GM21526 (cell line): ENCODE measurements around the gene TMEM19.
"Not testable (repeated sequence)": the region's sequence is repeated elsewhere in the genome, so short reads cannot be mapped to it uniquely, and the experiment has no call there.

Source experiments
- ATAC-seq: cut with Tn5 transposase; IDR thresholded peaks from one replicate; pipeline ENCODE4 v1.9.1; 2021; ENCODE audit warnings: moderate library complexity; ENCODE audit not compliant: unreplicated experiment, low FRiP score

TMEM19 gene

DNA sequence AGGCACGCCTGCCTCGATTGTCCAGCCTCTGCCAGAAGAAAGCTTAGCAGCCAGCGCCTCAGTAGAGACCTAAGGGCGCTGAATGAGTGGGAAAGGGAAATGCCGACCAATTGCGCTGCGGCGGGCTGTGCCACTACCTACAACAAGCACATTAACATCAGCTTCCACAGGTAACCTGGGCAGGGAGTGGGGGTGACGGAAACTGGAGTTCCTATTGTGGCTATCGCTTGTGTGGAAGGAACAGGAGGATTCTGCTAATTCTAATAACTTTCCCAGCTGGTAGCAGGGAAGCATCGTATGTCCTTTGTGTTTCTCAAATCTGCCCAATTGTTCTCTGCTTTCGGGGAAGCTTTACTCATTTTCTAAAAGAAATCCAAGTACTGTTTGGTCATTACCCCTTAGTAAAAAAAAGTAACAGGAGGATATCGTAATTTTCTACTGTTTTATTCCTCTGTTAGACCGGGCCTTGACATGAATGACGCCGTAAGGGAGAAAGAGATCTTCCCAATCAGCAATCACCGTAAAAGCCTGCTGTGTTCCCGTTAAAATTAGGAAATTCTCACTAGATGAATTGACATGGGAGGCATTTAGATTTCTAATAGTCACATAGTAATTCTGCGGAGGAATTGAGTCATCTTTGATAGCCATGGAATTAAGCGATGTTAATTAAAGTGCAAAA lies 21.3 kb upstream of the TMEM19 start:
- ATAC-seq, result peak; percentile 15

GRCh38 chr12:71665090-71665463 lies 20.8 kb upstream of the TMEM19 start:
- ATAC-seq, result no peak

DNA sequence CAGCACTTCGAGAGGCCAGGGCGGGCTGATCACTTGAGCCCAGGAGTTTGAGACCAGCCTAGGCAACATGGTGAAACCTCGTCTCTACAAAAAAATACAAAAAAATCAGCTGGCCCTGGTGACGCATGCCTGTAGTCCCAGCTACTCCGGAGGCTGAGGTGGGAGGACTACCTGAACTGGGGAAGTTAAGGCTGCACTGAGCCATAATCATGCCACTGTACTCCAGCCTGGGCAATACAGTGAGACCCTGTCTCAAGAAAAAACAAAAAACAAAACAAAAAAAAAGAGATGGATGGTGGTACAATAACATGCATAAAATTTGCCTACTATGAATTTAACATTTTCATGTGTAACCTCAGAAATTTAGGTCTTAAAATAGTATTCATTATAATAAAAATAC lies 19.6 kb upstream of the TMEM19 start:
- ATAC-seq, result no peak

DNA sequence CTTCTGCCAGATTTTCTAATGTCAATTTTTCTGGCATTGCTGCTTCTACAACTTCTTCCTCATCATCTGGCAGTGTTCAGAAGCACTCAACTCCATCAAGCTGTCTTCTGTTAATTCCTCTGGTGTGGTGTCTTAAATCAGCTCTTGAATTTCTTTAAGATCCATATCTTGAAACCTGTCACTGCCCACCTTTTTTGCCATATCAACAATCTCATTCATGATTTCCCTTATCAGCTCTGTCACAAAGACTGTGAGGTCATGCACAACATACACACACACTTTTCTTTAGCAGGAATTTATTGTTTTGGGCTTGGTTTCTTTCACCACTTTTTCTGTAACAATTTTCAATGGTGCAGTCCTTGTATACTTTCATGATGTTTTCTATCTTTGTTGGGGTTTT lies 14.6 kb upstream of the TMEM19 start:
- no peak for ATAC-seq

- ATAC-seq, result no peak
These were observed 14.1 kb upstream of the TMEM19 start for GRCh38 chr12:71671816-71672215.

DNA sequence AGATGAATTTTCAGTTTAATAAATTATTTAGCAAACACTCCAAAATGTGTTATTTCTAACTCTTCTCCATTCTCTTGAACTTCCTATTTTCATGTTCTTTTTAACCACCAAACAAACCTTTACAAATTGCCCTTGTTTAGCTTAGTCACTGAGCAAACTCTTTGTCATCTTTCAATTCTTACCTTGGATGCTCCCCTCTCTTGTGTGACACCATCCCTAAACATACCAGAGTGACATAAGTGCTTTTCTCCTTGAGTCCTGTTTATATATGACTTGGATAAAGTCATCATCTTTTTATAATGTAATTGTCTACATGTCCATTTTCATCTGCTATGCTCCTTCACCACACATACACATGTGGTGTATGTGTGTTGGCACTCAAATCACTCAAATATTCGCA lies 3.4 kb upstream of the TMEM19 start:
- no peak for ATAC-seq

- ATAC-seq, result no peak
These were observed 2.2 kb upstream of the TMEM19 start for GRCh38 chr12:71683633-71684032.

DNA sequence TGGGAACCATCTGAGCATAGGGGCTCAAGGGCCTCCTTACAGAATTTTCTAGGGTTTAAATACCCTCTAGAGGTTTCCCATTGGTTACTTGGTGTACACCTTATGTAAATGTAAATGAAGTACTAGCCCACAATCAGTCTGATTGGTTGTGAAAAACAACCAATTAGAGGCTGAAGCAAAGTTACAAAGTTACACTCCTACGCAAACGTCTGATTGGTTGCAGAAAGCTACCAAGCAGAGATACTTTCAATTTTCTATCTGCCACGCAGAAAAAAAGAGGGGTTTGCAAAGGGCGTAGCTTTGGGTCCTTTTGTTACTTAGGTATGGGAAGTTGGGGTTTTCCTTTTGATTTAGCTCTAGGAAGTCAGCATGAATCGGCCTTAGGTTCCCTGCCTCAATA lies 1.8 kb upstream of the TMEM19 start:
- ATAC-seq, result no peak

DNA sequence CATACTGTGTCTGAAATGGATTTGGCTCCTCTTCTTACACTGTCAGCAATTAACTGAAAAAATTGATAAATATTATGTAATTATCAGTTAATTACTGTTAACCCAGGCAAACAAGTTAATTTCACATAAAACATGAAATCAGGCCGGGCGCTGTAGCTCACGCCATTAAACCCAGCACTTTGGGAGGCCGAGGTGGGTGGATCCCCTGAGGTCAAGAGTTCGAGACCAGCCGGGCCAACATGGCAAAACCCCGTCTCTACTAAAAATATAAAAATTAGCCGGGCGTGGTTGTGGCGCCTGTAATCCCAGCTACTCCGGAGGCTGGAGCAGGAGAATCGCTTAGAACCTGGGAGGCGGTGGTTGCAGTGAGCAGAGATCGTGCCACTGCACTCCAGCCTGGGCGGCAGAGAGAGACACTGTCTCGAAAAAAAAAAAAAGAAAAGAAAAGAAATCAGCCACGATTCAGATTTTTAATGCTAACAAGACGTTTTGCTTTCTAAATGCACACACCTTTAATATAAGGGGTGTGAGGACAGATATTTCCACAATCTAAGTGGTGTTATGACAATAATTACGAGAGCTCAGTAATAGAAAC lies 473 bp upstream of the TMEM19 start:
- ATAC-seq, result no peak

- peak; percentile 0 for ATAC-seq
These were observed 760 bp downstream of the TMEM19 start for GRCh38 chr12:71686658-71687025.

GRCh38 chr12:71687172-71687571 lies 1.3 kb downstream of the TMEM19 start:
- not testable (repeated sequence) for ATAC-seq

- no peak for ATAC-seq
These were observed 3.2 kb downstream of the TMEM19 start for GRCh38 chr12:71688961-71689570.

- ATAC-seq, result no peak
These were observed 5.7 kb downstream of the TMEM19 start for GRCh38 chr12:71691504-71692129.

GRCh38 chr12:71693126-71693525 lies 7.2 kb downstream of the TMEM19 start:
- ATAC-seq, result no peak

DNA sequence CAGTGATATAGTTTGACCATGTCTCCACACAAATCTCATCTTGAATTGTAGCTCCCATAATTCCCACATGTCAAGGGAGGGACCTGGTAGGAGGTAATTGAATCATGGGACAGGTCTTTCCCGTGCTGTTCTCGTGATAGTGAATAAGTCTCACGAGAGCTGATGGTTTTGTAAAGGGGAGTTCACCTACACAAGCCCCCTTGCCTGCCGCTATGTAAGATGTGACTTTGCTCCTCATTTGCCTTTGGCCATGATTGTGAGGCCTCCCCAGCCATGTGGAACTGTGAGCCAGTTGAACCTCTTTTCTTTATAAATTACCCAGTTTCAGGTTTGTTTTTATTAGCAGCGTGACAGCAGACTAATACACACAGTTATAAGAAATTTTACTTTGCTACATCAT lies 7.8 kb downstream of the TMEM19 start:
- peak; percentile 9 for ATAC-seq

GRCh38 chr12:71694099-71694820 lies 8.4 kb downstream of the TMEM19 start:
- peak; percentile 88 for ATAC-seq

DNA sequence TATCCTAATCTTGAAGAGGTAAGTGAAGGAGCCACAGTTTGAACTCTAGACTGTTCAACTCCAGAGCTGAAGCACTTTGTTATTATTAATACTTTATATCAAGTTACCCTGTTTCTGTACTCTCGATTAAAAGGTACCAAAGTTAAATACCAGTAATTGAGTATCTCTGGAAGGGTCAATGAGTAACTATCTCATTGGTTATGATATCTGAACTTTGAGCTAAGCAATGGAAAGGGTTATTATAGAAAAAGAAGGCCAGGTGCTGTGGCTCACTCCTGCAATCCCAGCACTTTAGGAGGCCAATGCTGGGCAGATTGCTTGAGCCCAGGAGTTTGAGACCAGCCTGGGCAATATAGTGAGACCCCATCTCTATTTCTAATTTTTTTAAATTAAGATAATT lies 9.9 kb downstream of the TMEM19 start:
- no peak for ATAC-seq

GRCh38 chr12:71702181-71702580 lies 16.3 kb downstream of the TMEM19 start:
- ATAC-seq, result not testable (repeated sequence)

DNA sequence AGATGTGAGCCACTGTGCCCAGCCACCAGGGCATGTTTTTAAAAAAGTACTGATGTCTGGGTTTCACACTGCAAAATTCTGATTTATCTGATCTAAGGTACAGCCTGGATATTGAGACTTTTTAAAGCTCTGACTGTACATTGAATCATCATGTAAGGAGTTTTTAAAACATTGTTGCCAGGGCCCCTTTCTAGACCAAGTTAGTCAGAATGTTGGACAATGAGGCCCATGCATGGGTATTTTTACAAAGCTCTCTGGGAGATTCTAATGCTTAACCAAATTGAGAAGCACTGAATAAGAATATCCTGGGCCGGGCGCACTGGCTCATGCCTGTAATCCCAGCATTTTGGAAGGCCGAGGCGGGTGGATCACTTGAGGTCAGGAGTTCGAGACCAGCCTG lies 16.7 kb downstream of the TMEM19 start:
- no peak for ATAC-seq

- no peak for ATAC-seq
These were observed 17.3 kb downstream of the TMEM19 start for GRCh38 chr12:71703206-71703605.

DNA sequence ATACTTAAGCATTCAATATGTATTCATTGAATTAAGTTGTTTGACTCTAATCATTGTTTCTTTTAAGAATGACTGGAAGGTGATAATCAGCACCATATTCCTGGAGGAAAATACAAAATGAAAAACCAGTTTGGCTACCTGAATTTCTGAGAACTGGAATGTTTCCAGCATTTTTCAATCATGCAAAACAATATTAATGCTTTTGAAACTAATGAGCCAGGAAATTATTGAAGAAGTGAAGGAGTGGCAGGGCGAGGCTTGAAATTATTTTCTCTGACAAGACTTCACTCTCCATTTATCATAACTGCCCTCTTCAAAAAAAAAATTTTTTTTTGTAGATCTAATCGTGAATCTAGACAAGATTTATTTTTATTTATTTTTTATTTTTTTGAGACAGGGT lies 19.0 kb downstream of the TMEM19 start:
- ATAC-seq, result no peak
